ENCODE measurements around the gene SLC48A1.
A peak's percentile ranks its signal among the peaks of the same experiment; 100 is the strongest.
"Not testable (repeated sequence)": the region's sequence is repeated elsewhere in the genome, so short reads cannot be mapped to it uniquely, and the experiment has no call there.

SLC48A1 gene

DNA sequence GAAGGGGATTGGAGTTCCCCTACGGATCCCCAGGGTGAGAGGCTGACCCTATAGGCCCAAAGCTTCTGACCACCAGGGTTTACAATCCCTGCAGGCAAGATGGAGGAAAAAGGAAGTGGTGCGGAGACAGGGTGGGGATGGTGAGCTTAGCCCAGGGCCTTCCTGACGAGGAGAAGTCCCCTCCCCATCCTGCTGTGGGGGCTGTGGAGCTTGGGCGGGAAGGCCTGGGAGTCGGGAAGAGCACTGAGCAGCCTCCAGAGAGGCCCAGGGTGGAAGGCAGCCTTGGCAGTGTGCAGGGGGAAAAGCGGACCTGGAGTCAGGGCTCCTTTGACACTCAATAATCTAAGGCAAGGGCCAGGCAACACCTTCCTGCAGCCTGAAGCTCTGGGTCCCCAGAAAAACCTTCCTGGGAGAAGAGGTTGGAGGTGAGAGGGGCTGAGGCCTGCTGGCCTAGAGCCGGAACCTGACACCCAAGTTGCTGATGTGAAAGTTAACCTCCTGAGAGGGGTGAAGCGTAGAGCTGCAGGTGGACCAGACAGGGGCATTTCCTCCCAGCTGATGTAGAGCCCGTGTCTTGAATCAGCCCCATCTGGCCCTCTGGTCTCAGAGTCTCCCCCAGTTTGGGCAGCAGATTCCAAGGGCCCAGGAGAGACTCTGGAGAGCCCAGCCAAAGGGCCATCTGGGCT, 40.6 kb downstream of the SLC48A1 start:
- DNase-seq: no peak

DNA sequence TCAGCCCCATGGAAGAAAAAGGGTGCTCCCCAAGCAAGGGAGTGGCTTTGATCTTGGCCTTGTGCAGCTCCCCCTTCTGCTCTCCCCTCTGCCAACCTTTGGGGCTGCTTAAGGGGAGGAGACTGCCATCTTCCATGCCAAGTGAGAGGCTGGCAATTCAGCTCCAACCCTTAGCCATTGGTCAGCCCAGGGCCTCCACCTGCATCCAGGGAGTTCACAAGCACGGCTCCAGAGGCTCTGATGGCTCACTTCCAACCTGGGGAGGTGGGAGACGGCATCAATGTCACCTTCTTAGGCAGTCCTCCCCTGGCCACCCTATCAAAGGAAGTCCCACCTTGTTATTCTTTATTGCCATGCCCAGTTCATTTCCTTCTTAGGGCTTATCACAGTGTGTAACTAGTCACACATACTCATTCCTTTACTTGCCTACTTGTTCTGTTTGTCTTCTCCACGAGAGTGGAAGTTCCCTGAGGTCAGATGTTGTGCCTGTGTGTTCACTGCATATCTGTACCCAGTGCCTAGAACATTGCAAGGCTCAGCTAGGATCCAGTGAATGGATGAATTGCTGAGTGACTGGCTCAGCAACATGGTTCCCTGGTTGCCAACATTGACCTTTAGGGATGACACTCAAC, 41.6 kb downstream of the SLC48A1 start:
- DNase-seq: no peak

DNA sequence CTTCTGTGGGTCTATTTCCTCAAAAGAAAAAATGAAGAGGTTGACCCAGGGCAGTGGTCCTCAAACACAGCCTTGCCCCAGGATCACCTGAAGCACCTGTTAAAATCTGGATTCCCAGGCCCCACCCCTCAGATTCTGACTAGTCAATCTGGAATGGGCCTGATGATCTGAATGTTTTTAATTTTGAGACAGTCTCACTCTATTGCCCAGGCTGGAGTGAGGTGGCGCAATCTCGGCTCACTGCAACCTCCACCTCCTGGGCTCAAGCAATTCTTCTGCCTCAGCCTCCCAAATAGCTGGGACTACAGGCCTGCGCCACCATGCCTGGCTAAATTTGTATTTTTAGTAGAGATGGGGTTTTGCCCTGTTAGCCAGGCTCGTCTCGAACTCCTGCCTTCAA, 42.4 kb downstream of the SLC48A1 start:
- DNase-seq: not testable (repeated sequence)

DNA sequence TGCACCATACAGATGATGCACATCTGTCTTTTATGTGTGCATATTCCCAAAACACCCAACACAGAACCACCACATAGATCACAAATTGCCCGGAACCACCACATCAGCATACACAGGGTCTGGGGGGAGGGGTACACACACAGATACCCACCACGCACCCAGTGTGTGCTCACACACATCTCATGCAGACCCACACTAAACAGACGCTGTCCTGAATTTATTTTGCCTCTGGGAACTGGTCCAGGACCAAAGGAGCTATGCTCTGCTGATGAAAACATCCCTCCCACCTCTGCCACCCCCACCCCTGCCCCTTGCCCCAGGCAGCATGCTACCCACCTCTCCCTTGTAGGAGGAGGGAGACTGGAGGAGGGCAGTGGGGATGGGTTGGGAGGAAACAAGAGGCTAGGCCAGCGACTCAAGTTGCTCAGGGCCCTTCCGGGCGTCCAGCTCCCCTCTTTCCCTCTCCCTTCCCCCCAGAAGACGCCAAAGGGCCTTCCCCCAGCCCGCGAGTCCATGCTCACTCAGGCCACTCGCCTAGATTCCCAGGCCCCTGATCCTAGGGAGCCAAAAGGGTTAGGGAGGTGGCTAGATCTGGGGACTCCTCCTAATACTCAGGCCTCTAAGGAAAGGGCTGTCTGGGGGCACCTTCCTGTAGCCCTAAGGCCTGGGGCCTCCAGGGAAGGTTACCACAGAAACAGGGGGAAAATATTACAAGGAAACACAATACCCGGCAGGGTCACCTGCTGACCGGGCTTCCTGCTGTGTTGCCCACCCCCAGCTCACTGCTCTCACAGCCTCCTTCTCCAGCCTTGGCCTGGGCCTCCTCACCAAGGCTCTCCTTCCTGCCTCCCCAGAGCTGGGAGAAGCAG, 43.6 kb downstream of the SLC48A1 start:
- DNase-seq: no peak

DNA sequence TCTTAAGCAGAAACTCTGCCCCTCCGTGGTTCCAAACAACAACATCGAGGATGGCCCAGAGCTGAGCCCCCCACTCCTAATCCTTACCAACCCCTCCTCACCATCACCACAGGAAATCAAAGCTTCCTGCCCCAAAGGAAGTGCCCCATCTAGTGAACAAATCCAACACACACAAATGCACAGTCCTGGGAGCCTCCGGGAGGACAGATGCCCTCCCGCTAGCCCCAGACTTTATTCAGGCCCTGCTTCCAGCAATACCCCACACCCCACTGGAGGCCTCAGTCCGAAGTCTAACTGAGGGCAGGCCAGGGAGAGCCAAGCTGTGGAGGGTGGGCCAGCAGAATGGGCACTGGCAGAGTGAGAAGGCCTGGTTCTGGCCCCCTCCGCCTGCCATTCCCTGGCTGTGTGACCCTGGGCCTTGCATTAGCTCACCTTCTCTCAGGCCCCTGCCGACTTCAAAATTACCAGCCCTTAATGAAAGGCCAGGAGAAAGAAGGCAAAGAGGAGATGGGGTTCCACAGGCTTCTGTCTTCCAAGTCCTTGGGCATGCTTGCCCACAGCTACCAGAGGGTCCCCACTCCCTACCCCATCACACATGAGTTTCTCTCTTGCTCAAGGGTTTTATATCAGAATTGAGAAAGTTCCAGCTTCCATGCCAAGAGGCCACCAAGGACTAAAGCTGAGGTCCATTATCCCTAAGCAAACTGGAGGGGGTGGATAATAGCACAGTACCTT, 44.4 kb downstream of the SLC48A1 start:
- DNase-seq: no peak

DNA sequence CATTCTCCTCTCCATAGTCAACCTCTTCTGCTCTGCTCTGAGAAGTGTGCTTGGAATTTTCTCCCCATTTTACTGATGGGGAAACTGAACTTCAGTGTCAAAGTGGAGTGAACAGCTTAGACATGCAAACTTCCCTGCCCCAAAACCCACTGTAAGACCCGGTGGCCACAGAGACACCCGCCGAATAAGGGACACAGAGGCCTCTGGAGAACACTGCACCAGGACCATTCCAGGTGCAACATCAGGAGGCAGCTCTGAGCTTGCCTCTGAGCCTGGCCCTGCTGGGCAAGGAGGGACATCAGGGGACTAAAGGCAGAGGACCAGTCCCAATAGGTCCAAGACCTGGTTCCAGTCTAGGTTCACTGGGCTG, 45.0 kb downstream of the SLC48A1 start:
- no peak for DNase-seq

DNA sequence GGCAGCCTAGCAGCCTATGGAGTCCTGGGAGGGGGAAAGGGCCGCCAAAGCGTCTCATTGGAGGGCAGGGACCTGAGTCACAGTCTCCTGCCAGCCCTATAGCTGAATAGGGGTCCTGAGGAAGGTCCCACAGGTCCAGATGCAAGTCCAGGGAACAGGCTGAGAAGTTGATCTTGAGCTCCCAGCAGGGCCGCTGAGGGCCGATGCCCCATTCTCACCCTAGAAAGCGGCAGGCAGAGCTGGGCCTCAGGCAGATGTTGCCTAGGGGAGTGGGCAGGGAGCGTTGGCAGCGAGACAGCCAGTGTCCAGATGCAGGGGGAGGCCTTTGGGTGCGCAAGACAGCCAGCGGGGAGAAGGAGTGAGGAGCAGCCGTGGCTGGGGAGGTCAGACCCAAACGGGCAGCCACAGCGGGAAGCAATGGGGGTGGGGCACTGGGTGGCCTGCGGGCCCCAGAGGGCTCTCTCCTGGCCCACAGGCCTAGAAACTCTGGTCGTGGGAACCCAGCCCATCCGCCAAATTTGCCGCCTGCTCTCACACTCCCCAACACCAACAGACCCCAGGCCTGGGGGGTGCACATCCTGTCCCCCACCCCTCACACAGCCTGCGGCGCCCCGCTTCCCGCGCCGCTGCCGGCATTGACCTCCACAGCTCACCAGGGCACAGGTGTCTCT, 45.6 kb downstream of the SLC48A1 start:
- no peak for DNase-seq

DNA sequence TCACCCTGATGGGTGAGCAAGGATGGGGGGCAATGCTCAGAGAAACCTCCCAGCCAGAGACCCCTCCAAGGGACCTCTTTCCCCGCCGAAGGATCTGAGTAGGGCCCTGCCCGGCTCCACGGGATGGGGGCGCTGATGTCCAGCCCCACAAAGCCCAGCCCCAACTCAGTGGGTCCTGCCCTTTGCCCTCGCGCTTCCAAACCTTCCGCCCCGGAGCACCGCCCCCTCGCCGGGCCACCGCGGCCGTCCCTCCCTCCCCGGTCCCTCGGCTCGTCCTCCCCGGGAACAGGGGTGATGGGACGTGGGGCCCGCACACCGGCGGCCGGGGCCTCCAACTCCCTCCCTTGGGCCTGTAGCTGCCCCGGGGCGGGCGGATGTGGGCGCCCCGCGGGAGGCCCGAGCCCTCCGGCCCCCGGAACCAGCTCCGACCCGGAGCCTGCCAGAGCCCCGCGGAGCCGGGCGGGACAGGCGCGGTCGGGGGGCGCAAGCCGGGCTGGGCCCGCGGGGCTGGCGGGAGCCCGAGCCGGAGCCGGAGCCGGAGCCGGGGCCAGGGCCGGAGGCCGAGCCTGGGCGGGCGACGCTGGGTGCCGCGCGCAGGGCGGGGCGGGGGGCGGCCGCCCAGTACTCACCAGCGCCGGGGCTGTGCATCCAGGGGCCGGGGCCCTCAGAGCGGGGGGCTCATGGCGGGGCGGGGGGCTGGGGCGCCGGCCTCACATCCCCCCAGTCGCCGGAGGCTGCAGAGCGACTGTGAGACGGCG, 46.3 kb downstream of the SLC48A1 start:
- DNase-seq: peak; percentile 18

DNA sequence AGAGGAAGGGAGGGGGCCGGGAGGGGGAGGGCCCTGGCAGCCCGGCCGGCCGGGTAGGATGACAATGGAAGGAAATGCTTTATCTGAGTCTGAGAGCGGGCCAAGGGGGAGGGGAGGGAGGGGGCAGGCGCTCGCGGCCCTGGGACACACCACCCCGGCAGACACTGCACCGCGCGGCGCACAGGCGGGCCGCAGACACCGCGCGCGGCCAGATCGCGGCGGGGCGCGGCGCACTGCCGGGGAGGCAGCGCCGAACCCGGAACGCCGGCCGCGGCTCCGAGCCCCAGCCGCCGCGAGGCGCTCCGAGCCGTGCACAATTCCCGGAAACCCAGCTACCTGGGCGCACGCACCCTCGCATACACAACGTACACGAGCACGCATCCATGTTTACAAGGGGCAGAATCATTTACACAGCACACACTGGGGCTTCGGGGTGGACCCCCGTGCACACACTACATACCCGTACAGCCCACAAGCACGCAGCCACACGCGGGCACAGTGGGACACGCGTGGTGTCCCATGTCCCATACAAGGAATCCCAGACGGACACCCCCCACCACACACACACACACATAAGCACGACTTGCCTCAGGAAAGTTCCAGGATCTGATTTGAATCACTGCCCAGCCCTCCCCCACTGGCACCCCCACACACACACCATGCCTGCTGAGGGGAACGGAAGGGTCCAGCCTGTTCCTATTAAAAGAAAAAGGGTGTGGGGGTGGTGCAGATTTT, 47.0 kb downstream of the SLC48A1 start, which contains the start of gene HDAC7:
Gene HDAC7, minus strand, starts transcription at position 8 of the 735 bp plus-strand sequence. CDS start 118 bp downstream, outside the sequence.
- peak; percentile 45 for DNase-seq

DNA sequence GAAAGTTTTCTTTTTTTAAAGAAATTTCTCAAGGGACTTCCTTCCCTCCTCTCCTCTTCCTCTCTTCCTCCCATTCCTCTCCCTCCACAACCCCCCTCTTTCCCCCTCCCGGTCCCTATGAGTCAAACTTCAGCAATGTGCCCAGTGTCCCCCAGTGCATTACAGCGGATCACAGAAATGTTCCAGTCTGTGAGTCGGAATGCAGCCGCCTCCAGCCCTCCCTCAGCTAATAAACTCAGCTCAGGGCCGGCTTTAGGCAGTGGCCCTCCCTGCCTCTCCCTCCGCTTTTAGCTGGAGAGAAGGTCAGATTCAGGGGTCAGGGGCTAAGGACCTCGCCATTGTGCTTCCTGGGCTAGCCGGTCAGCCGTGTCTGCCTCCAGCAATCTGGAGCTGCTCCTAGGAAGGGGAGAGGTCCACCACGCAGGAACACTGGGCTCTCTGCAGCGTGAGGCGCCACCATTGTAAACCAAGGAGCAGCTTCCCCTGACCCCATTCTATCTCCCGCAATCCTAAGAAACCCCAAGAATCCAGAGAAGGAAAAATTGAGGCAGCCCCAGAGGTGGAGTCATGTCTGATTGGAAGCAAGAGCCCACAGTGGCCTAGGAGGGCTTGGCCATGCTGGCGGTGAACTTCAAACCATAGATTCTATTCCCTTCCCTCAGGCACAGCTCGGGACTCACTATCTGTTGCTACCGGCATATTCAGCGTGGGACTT, 47.8 kb downstream of the SLC48A1 start:
- DNase-seq: no peak

DNA sequence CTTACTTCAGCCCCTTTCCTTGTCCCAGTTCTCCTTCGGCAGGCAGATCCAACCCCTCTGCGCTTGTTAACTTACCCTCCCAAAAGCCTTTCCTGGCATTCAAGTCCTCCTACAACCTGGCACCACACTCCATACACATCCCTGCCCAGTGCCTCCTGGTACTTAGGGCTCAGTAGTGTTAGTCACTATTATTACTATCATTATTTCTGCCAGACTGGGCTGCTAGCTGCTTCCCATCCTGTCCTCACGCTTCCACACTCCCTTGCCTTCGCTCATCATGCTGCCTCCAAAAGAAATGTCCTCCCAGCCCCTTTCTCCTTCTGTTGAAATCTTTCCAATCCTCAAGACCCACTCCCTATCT, 48.3 kb downstream of the SLC48A1 start:
- no peak for DNase-seq

DNA sequence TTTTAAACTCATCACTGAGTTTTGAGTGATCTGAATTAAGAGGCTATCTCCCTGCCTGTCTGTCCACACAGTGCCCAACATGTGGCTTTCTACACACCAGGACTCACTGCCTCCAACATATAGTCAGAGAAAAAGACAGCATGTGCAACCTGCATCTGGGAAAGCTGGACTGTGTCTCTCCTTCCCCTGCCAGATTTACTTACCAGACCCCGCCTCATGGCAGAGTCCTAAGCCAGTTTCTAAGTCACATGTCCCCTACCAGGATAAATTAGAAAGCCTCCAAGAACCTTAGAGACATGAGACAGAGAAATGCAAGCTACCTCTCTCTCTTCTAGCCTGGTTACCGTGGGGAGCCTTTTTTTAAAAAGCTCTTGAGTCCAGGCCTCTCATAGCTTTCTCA, 49.4 kb downstream of the SLC48A1 start:
- no peak for DNase-seq

DNA sequence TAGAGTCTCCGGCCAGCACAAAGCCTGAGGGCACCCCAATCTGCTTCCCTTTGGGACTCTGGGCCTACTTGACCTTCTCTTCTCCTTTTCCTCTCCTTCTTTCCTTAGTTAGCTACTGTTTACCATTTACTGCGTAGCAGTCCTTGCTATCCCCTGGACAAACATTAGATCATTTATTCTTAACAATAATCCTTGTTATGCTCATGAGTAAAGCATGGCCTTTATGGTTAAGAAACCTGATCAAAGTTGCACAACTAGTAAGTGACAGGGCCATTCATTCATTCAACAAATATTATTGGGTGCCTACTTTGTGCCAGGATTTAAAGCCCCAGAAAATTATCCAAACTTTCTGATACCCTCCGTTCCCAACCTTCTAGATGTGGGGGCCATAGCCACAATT, 49.8 kb downstream of the SLC48A1 start:
- DNase-seq: no peak

DNA sequence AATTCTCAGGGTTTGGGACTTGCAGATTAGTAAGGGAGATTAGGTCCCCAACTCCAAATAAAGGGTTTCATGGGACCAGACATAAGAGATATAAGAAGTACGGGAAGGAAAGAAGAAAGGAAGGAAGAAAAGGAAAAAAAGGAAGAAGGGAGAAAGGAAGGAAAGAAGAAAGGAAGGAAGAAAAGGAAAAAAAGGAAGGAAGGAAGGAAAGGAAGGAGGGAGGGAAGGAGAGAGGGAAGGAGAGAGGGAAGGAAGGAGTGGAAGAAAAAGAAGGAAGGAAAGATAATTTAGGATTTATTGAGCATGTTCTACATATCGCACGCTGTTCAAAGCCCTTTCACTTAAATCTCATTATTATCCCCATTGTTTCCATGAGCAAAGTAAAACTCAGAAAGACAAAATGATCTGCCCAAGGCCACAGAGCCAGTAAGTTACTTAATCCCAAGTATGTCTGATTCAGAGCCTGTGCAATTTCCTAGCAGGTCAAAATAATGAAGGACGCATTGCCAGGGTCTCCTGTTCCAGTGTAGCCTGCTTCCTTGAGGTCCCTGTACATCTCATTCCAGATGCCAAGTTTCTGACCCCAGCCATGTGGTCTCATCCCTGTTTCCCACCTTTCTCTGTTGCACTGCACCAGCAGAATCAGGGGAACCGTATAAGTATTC, 50.5 kb downstream of the SLC48A1 start:
- no peak for DNase-seq

DNA sequence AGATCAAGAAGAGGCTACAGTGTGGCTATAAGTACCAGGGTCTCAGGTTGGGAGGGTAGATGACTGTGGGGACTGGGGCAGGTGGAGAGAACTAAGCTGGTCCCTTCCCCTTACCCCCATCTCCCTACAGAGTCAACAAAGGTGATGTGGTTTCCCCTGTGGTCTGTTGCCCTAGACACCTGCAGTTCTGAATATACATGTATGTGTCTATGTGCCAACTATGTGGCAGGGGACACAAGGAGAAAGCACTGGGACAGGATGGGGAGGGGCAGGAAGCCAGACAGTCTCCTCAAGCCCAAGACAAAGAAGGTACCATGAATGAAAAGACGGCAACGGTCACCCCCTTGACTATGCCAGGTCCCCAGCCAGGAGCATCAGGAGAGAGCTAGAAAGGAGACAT, 51.2 kb downstream of the SLC48A1 start:
- no peak for DNase-seq

DNA sequence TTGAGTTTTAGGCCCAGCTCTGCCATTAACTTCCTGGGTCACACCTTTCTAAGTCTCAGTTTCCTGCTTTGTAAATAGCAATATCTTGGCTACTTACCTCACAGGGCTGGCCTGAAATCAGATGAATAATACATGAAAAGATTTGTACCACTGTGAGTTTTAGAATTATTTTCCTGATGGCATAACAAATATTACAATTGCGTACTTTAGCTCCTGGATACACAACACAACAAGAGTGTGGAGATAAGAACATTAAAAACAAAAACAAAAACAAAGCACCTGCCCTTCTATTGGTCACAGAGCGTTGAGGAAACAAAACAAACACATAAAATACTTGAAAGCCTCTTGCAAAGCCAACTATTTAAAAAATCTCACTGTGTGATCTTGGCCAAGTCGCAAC, 51.6 kb downstream of the SLC48A1 start:
- DNase-seq: no peak

DNA sequence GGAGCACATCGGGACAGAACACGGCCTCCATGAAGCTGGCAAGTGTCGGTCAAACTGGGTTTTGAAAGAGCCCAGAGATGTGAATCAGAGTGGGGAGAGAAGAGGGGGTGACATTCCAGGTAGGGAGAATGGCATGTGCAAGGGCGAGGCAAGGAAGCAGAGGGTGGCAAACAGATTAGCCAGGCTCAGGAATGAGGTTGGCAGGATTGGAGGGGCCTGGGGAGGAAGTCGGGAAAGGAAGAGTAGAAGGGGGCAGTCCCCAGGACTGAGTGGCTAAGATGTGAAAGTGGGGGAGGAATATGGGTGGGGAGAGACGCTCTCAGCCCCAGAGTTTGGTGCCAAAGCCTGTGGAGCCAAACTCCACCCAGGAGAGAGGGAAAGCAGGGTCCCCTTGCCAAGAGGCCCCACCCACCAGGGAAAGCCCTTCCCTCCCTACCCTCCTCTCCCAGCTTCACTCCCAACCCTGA, 52.2 kb downstream of the SLC48A1 start:
- no peak for DNase-seq

DNA sequence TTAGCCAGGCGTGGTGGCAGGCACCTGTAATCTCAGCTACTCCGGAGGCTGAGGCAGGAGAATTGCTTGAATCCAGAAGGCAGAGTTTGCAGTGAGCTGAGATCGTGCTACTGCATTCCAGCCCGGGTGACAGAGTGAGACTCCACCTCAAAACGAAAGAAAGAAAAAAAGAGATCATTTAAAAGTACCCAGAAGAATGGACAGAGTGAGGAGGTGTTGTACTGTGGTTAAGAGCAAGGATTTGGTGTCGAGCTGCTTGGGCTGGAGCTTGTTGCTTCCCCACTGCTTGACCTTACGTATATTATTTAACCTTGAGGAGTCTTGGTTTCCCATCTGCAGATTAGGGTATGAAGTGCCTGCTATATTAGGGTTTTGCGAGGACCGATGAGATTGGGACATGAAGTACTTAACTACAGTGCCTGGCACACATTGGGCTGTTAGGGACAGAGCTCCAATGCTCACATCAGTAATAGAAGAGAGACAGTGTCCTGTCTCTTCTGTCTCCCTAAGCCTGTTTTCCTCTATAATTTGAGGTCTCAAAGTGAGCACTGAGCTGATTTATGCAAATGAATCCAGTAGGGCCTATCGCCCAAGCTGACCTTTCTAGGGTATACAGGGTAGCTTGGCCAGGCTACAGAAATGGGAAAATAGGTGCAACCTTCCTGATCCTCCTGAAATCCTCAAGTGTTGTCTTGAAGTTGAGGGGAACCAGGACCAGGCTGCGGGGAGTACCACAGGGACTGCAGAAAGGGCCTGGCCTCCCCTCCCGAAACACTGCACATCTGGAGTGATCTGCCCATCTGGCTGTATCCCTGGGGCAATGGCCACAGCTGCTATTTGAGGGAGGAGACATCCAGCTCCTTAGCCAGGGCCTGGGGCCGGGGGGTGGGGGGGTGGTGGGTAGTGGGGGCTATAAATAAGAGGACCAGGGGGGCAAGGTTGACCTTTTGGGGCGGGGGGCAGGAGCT, 55.3 kb downstream of the SLC48A1 start:
- DNase-seq: no peak
